ENCODE data around the gene ZNF609.

DNA sequence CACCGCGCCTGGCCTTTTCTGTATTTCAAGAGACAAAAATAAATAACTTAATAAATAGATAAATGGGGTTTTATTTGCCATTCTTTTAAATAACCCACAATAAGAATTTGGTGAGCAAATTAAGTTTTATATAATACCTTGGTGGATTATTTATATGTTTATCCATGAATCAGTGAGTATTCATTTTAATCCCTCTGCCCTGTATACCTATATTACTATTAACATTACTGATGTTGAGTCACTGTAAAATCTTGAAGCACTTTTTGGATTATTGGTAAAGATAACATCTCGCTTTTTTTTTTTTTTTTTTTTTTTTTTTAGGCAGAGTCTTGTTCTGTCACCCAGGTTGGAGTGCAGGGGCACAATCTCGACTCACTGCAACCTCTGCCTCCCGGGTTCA is 154.1 kb downstream of the ZNF609 start:
- TF ChIP-seq EZH2 (IDR thresholded peaks at IDR 0.05; ENCODE audit: low read length, unreplicated experiment) (no peak), EZH2phosphoT487 (IDR thresholded peaks at IDR 0.05; ENCODE audit: borderline replicate concordance, low read length) (no peak)
- TF ChIP-seq, protein P1, sequence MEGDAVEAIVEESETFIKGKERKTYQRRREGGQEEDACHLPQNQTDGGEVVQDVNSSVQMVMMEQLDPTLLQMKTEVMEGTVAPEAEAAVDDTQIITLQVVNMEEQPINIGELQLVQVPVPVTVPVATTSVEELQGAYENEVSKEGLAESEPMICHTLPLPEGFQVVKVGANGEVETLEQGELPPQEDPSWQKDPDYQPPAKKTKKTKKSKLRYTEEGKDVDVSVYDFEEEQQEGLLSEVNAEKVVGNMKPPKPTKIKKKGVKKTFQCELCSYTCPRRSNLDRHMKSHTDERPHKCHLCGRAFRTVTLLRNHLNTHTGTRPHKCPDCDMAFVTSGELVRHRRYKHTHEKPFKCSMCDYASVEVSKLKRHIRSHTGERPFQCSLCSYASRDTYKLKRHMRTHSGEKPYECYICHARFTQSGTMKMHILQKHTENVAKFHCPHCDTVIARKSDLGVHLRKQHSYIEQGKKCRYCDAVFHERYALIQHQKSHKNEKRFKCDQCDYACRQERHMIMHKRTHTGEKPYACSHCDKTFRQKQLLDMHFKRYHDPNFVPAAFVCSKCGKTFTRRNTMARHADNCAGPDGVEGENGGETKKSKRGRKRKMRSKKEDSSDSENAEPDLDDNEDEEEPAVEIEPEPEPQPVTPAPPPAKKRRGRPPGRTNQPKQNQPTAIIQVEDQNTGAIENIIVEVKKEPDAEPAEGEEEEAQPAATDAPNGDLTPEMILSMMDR (conservative IDR thresholded peaks at IDR 0.05; ENCODE audit: low read depth, low read length): no peak
